Transverse colon (tissue), 4 donors: Measurements from ENCODE around the gene C22orf31.

Experiments used
- CTCF ChIP-seq, 5 experiments: fragments of 200-600 bp in 3 of 5; fragments of 450-650 bp in 2 of 5; sonication (generic) in 3 of 5; IDR thresholded peaks; 1 replicate in 2 of 5; 2 replicates in 3 of 5; pipeline ENCODE4 v1.5.1; 2016 to 2017; ENCODE audit warnings: antibody characterized with exemption in 5 of 5, inconsistent platforms in 3 of 5, mild to moderate bottlenecking in 2 of 5, moderate library complexity in 1 of 5
- EP300 ChIP-seq: sonication (generic); formaldehyde crosslinking; IDR thresholded peaks from one replicate; pipeline ENCODE4 v1.6.1; 2017; ENCODE audit warnings: antibody characterized with exemption, low read depth
- POLR2A ChIP-seq: fragments of 450-650 bp; IDR thresholded peaks from one replicate; pipeline ENCODE4 v1.6.1; 2016; ENCODE audit warnings: antibody characterized with exemption, mild to moderate bottlenecking, moderate library complexity
- POLR2AphosphoS5 ChIP-seq, 3 donors: sonication (generic); formaldehyde crosslinking; IDR thresholded peaks; one replicate each; pipeline ENCODE4 v1.6.1; 2016; ENCODE audit warnings: antibody characterized with exemption in 3 of 3

GRCh38 chr22:29105468-29105867, 43.8 kb upstream of the C22orf31 start:
- TF ChIP-seq POLR2A (no peak), CTCF (IDR thresholded peaks at IDR 0.05) (no peak), EP300 (no peak), POLR2AphosphoS5 (IDR thresholded peaks at IDR 0.05) (no peak)
